D721Med (cell line): ENCODE measurements around the gene CACNB1.

ENCODE experiments used
- DNase-seq: peaks from one replicate; pipeline ENCODE4 v3.0.0; 2011; ENCODE audit warnings: low spot score; ENCODE audit not compliant: insufficient read length
- FAIRE-seq: peaks from 2 replicates; lab custom pipeline; 2011; peaks lifted over from hg19 to GRCh38; lab: Jason Lieb, UNC
- TF ChIP-seq, protein P1 (sequence below): IDR thresholded peaks from 2 replicates; pipeline ENCODE4 v1.5.1; 2012; ENCODE audit warnings: mild to moderate bottlenecking, control low read depth; ENCODE audit not compliant: insufficient read depth; ENCODE audit errors: missing control alignments

CACNB1 gene

GRCh38 chr17:39219647-39220154, 22.2 kb upstream of the CACNB1 start:
- DNase-seq, result no peak
- TF ChIP-seq, protein P1, sequence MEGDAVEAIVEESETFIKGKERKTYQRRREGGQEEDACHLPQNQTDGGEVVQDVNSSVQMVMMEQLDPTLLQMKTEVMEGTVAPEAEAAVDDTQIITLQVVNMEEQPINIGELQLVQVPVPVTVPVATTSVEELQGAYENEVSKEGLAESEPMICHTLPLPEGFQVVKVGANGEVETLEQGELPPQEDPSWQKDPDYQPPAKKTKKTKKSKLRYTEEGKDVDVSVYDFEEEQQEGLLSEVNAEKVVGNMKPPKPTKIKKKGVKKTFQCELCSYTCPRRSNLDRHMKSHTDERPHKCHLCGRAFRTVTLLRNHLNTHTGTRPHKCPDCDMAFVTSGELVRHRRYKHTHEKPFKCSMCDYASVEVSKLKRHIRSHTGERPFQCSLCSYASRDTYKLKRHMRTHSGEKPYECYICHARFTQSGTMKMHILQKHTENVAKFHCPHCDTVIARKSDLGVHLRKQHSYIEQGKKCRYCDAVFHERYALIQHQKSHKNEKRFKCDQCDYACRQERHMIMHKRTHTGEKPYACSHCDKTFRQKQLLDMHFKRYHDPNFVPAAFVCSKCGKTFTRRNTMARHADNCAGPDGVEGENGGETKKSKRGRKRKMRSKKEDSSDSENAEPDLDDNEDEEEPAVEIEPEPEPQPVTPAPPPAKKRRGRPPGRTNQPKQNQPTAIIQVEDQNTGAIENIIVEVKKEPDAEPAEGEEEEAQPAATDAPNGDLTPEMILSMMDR, result no peak
- FAIRE-seq, result no peak

- FAIRE-seq (no peak), DNase-seq (no peak)
- TF ChIP-seq, protein P1, result no peak
These were observed 21.4 kb upstream of the CACNB1 start for GRCh38 chr17:39218906-39219305.

- no peak for FAIRE-seq
- DNase-seq, result no peak
- TF ChIP-seq, protein P1, result no peak
These were observed 20.4 kb upstream of the CACNB1 start for GRCh38 chr17:39217734-39218369.

GRCh38 chr17:39213852-39214251, 16.4 kb upstream of the CACNB1 start:
- TF ChIP-seq, protein P1, result no peak
- FAIRE-seq, result no peak
- DNase-seq, result no peak

DNA sequence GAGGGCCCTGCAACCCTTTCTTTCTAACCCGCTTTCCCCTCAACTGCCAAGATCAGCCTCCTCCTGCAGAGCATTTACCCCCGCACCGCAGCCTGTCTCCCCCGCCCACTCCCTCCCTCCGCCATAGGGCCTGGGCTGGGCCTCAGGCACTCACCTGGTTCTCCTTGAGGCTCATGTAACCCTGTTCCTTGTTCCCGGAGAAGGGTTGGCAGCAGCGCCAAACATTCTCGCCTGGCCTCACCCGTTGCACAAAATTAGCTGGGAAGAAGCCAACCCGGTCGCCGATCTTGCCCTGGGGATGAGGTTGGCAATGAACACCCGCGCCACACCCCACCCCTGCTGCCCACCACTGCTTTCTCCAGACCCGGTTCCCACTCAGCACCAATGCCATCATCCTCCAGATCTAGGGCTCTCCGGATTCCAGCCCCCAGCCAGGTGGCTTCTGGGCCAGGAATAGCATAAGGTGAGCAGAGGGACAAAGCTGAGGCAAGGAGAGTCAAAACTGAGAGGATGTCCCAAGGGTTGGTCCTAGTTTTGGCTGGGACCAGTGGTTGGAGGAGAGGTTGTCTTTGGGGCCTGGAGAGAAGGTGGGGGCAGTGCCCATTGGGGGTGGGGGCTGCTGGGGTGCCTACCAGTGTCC, 15.5 kb upstream of the CACNB1 start:
- FAIRE-seq, result no peak
- TF ChIP-seq, protein P1, result no peak
- no peak for DNase-seq

DNA sequence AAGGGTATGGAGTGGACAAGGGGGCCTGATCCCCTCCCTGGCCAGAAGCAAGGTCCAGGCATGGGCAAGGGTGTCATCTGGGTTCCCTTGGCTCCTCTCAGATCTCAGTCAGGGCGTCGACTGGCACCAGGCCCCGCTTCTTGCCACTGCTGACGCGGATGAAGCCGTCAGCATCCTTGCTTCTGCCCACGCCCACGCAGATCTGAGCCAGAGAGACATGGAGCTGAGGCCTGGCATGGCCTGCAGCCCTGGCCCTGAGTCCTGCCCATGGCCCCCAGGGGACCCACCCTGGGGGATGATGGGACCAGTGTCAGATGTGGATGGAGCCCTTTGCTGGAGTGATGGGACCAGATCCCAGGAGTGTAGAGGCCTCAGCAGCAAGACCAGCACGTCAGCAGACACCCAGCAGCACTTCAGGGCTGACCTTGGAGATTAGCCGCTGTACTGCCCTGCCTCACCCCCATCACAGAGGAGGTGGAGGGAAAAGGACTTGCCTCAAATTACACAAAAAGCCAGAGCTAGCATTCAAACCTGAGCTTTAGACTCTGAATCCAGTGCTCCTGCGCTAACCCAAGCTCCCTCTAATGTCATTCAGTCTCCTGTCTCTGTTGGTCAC, 14.8 kb upstream of the CACNB1 start:
- TF ChIP-seq, protein P1, result no peak
- DNase-seq (no peak), FAIRE-seq (no peak)
